AG04450 (cell line): ENCODE results near the gene TERB1. TPM values are rescaled to one million over a fixed set of nuclear protein-coding genes. Genes with fewer than 3 reads are reported as not detected.
"Not testable (repeated sequence)": the region's sequence is repeated elsewhere in the genome, so short reads cannot be mapped to it uniquely, and the experiment has no call there.

Source experiments
- CTCF ChIA-PET: fragments of 300-600, 350-600 bp; formaldehyde crosslinking; extraction: SDS; loops from one replicate; lab custom pipeline; 2022; ENCODE audit warnings: antibody characterized with exemption, inconsistent platforms; lab: Charles Lee
- POLR2A ChIA-PET: fragments of 350-600 bp; formaldehyde crosslinking; extraction: SDS; loops from one replicate; lab custom pipeline; 2021; ENCODE audit warnings: antibody characterized with exemption, inconsistent platforms; lab: Yijun Ruan, JAX
- DNase-seq: peaks from one replicate; pipeline ENCODE4 v3.0.0-alpha.2; 2011; ENCODE audit warnings: low read depth, low spot score
- H3K27ac ChIP-seq: one replicate; pipeline ENCODE4 v1.5.1; 2012; ENCODE audit warnings: low read depth, low read length, control low read depth
- H3K27me3 ChIP-seq: one replicate; pipeline ENCODE4 v1.6.0; 2012; ENCODE audit warnings: low read length; ENCODE audit not compliant: control insufficient read depth, insufficient read depth
- H3K4me3 ChIP-seq: 2 replicates; pipeline ENCODE4 v1.5.1; 2011; ENCODE audit warnings: mild to moderate bottlenecking, low read depth, low read length, control low read depth
- H3K9me3 ChIP-seq: 2 replicates; pipeline ENCODE4 v1.5.1; 2012; ENCODE audit warnings: low read length; ENCODE audit not compliant: control insufficient read depth, insufficient read depth
- CTCF ChIP-seq: IDR thresholded peaks from 2 replicates; pipeline ENCODE4 v1.5.1; 2011; ENCODE audit warnings: low read depth, low read length, control low read depth, inconsistent platforms
- polyA plus RNA-seq: library from polyadenylated mRNA; depleted of rRNA; stranded (reverse); fragments of >200 nt; gene quantifications from 2 replicates; pipeline ENCODE4 v1.2.3, GENCODE V29; 2011

TERB1 gene
- polyA plus RNA-seq, 1 experiment: not detected

- TF ChIP-seq CTCF: no peak
- POLR2A ChIA-PET: no interaction called here
- Histone ChIP-seq H3K9me3 (no peaks in the 10 kb centered on the region), H3K27ac (no peak overlapping the region), H3K4me3 (no peak overlapping the region), H3K27me3 (no peaks in the 10 kb centered on the region)
- CTCF ChIA-PET: interaction anchor here (0.6 to 3.5 kb wide), 2 partner anchors 18 to 20 kb away, joined by 3 to 24 read pairs; partner anchors contain the start of gene NAE1
- DNase-seq: no peak
These were observed 9.0 kb upstream of the TERB1 start for GRCh38 chr16:66810391-66810790.

DNA sequence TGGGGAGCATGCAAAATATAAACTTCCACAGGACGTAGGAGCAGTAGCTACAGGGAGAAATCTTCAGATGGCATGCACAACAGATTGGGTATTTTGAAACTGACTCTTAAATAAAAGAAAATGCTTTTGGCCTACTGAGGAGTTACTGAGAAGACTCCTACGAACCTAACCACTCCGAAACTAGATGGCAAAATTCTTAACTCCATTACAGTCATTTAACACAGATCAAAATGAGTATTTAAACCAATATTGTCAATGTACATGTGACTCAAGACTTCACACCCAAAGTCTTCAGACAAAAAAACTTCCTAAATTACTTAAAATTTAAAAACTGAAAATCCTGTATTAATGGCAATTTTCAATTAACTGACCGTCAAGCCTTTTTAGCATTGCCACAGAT, 8.4 kb upstream of the TERB1 start:
- no peak for DNase-seq
- Histone ChIP-seq H3K9me3 (no peaks in the 10 kb centered on the region), H3K27me3 (no peaks in the 10 kb centered on the region), H3K27ac (no peak overlapping the region), H3K4me3 (no peak overlapping the region)
- ChIA-PET POLR2A (no interaction called here), CTCF (interaction anchor here (0.6 to 3.5 kb wide), 2 partner anchors 17 to 21 kb away, joined by 3 to 24 read pairs; partner anchors contain the start of gene NAE1)
- TF ChIP-seq CTCF: no peak

- Histone ChIP-seq H3K9me3 (peaks cover 9% of the 10 kb centered on the region; the same call in 1 of the 2 replicates), H3K27ac (no peak overlapping the region), H3K4me3 (no peak overlapping the region), H3K27me3 (no peaks in the 10 kb centered on the region)
- DNase-seq: no peak
- ChIA-PET POLR2A (no interaction called here), CTCF (no interaction called here)
- TF ChIP-seq CTCF: no peak
These were observed 775 bp upstream of the TERB1 start for GRCh38 chr16:66802159-66802558.

DNA sequence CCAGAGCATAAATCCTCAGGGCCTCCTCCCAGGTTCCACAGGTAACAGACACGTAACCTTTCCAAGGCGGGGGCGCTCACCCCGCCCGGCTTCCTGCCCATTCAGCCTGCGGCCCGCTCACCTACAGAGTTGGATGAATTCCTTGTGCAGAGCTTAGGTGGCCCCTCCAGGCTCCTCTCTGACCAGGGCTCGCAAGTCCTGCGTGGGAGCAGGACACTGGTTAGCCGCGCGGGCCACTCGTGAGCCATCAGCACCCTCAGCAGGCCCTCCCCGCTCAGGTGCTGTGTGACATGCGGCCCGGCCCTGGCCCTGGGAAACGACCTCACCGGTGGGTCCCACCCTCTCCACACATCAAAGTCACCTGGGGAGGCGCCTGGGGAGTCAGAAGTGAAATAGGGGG, 528 bp downstream of the TERB1 start:
- no peaks in the 10 kb centered on the region for H3K27me3 ChIP-seq
- H3K27ac ChIP-seq: no peak overlapping the region
- peaks cover 9% of the 10 kb centered on the region; the same call in 1 of the 2 replicates for H3K9me3 ChIP-seq
- DNase-seq: no peak
- ChIA-PET POLR2A (no interaction called here), CTCF (interaction anchor here (1.0 kb wide), 1 partner anchor 49 kb away, joined by 3 read pairs; the partner anchor contains the start of gene DYNC1LI2)
- no peak overlapping the region for H3K4me3 ChIP-seq
- TF ChIP-seq CTCF: no peak

- Histone ChIP-seq H3K9me3 (peaks cover 9% of the 10 kb centered on the region; the same call in 1 of the 2 replicates), H3K27me3 (no peaks in the 10 kb centered on the region)
These were observed 3.2 kb downstream of the TERB1 start for GRCh38 chr16:66798161-66798560.

DNA sequence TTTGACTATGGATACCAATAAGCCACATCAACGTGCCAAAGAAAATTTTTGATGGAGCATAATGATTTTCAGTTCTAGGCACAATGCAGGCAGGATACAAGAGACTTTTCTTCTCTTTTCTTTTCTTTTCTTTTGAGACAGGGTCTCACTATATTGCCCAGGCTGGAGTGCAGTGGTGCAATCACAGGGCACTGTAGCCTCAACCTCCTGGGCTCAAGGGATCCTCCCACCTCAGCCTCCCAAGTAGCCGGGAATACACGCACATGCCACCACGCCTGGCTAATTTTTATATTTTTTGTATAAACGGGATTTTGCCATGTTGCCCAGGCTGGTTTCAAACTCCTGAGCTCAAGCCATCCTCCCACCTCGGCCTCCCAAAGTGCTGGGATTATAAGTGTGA, 7.4 kb downstream of the TERB1 start:
- POLR2A ChIA-PET, H3K27ac ChIP-seq: not testable (repeated sequence)
- CTCF ChIA-PET: interaction anchor here (1.4 kb wide), 1 partner anchor 37 kb away, joined by 7 read pairs; the partner anchor contains the start of gene NAE1

More at GRCh38 chr16:66798161-66798560, 3.2 kb downstream of the TERB1 start:
- TF ChIP-seq CTCF: no peak
- CTCF ChIA-PET: interaction anchor here (0.8 kb wide), 1 partner anchor 148 kb away, joined by 3 read pairs; no protein-coding TSS in a partner anchor
- H3K4me3 ChIP-seq: no peak overlapping the region
- H3K27ac ChIP-seq: no peak overlapping the region
- no peak for DNase-seq
- POLR2A ChIA-PET: no interaction called here

More for the DNA sequence above, 7.4 kb downstream of the TERB1 start:
- H3K9me3 ChIP-seq, H3K4me3 ChIP-seq, H3K27me3 ChIP-seq, DNase-seq: not testable (repeated sequence)
